A673 (cell line): Measurements from ENCODE around the gene ANK2.

Experiments
- EZH2 ChIP-seq: fragments of 200-600 bp; sonication (generic); IDR thresholded peaks from 2 replicates; pipeline ENCODE4 v1.6.1; 2017; ENCODE audit warnings: borderline replicate concordance, low read depth, mild to moderate bottlenecking, mixed read lengths, antibody characterized with exemption, low read length; ENCODE audit not compliant: poor library complexity, severe bottlenecking
- TF ChIP-seq, protein P1 (sequence below): fragments of 300-800, 200-600 bp; sonication (generic); conservative IDR thresholded peaks from 2 replicates; pipeline ENCODE4 v1.5.1; 2017; ENCODE audit warnings: low read depth, mild to moderate bottlenecking, antibody characterized with exemption, low read length, moderate library complexity, mixed read lengths

DNA sequence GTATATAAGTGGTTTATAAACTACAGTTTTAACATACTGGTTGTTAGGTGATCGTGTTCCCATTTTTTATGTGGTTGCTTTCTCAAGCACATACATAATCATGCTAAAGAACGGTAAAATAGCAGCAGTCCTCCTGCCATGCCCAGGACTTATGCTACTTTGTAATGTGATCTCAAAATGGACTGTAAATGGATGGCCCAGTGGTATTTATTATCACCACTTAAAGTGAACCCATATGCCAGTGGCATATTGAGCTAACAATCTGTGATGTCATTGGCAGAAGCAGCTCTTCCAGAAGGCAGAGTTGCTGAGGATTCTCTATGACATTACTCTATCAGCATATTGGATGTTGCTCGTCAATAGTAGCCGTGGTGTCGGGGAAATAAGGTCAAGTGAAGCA, 28.6 kb downstream of the ANK2 start:
- TF ChIP-seq, protein P1, sequence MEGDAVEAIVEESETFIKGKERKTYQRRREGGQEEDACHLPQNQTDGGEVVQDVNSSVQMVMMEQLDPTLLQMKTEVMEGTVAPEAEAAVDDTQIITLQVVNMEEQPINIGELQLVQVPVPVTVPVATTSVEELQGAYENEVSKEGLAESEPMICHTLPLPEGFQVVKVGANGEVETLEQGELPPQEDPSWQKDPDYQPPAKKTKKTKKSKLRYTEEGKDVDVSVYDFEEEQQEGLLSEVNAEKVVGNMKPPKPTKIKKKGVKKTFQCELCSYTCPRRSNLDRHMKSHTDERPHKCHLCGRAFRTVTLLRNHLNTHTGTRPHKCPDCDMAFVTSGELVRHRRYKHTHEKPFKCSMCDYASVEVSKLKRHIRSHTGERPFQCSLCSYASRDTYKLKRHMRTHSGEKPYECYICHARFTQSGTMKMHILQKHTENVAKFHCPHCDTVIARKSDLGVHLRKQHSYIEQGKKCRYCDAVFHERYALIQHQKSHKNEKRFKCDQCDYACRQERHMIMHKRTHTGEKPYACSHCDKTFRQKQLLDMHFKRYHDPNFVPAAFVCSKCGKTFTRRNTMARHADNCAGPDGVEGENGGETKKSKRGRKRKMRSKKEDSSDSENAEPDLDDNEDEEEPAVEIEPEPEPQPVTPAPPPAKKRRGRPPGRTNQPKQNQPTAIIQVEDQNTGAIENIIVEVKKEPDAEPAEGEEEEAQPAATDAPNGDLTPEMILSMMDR = no peak
- TF ChIP-seq EZH2 = no peak
